ENCODE results near the gene SMIM38. TPM values are rescaled to one million over a fixed set of nuclear protein-coding genes. Genes with fewer than 3 reads are reported as not detected.

SMIM38 gene
- total RNA-seq, 1 experiment from 2014 or later: 0.09 TPM

DNA sequence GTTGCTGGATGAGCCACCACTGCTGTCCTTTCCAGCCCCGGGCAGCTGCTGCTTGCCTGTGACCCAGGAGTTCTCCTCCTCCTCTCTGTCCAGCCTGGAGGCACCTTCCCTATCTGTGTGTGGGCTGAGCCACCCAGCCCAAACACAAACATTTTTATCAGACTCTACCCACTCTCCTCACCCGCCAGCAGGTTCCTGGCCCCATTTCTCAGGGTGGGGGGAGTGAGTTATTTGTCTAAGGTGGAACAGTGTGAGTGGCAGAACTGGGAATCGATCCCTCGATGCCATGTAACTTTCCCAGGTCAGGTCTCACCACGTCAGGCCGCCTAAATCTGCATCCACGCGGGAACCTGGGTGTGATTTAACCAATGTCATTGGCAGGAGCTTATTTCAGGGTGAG lies 20.8 kb upstream of the SMIM38 start:
- Histone ChIP-seq H3K4me2 (ENCODE audit: insufficient read depth, insufficient read length, low read length) (no peak overlapping the region), H2BK5ac (ENCODE audit: insufficient read length, low read length) (no peak overlapping the region), H3K14ac (ENCODE audit: insufficient read depth, low read length) (no peak overlapping the region), H3K18ac (ENCODE audit: insufficient read length, low read depth, low read length) (no peak overlapping the region), H2AK5ac (ENCODE audit: insufficient read length, low read length) (no peak overlapping the region), H3K9ac (ENCODE audit: extremely low read depth, insufficient read length, low read length) (no peak overlapping the region), H4K8ac (replicated peaks; ENCODE audit: insufficient read length, low read depth, low read length) (no peak overlapping the region), H3K79me2 (ENCODE audit: insufficient read depth, low read length) (no peaks in the 10 kb centered on the region), H4K91ac (ENCODE audit: insufficient read length, low read depth, low read length) (no peak overlapping the region), H2BK20ac (ENCODE audit: low read depth, low read length, poor library complexity, severe bottlenecking) (no peak overlapping the region), H2BK12ac (ENCODE audit: insufficient read length, low read depth, low read length) (no peak overlapping the region), H4K20me1 (ENCODE audit: control insufficient read depth, insufficient read depth, insufficient read length) (no peaks in the 10 kb centered on the region), H2AFZ (ENCODE audit: low read length) (no peak overlapping the region), H3K27ac (ENCODE audit: insufficient read length, low read depth, low read length) (no peak overlapping the region), H3K56ac (ENCODE audit: insufficient read length, low read depth, low read length) (no peak overlapping the region), H2BK120ac (ENCODE audit: low read depth, low read length, poor library complexity, severe bottlenecking) (no peak overlapping the region), H4K5ac (ENCODE audit: insufficient read length, low read depth, low read length) (no peak overlapping the region), H3K23me2 (ENCODE audit: insufficient read length, low read depth, low read length, poor library complexity, severe bottlenecking) (no peaks in the 10 kb centered on the region), H3K27me3 (ENCODE audit: insufficient read depth, low read length) (no peaks in the 10 kb centered on the region), H2BK15ac (ENCODE audit: low read depth, low read length) (no peak overlapping the region), H3K79me1 (ENCODE audit: insufficient read depth, low read depth, low read length, poor library complexity, severe bottlenecking) (no peaks in the 10 kb centered on the region), H3K4me1 (ENCODE audit: insufficient read depth, low read length) (no peaks in the 10 kb centered on the region; the same call in 1 of the 2 replicates), H3K4ac (ENCODE audit: low read depth, low read length) (no peak overlapping the region), H3K23ac (ENCODE audit: insufficient read length, low read depth, low read length) (no peak overlapping the region), H3K9me3 (ENCODE audit: control insufficient read depth, low read depth, low read length) (peaks cover 10% of the 10 kb centered on the region), H3T11ph (ENCODE audit: low read length) (no peak overlapping the region)
- TF ChIP-seq CTCF (conservative IDR thresholded peaks at IDR 0.05): no peak
- DNase-seq: peak; percentile 17
- peaks cover 15 to 16% of the 10 kb centered on the region in 2 experiments for H3K9me3 Mint-ChIP-seq
- peak overlapping the region in 1 of 3 experiments; percentile 82; a peak in 2 of 7 replicates for H3K27ac Mint-ChIP-seq
- H3K4me3 Mint-ChIP-seq: no peak overlapping the region
- H3K36me3 Mint-ChIP-seq (ENCODE audit: insufficient read depth in 1 of 3, low read depth in 3 of 3): peaks cover 7 to 19% (median 10%) of the 10 kb centered on the region in 3 experiments; a peak in 5 of 7 replicates
- peaks cover 9 to 16% of the 10 kb centered on the region in 2 experiments for H3K4me1 Mint-ChIP-seq
- WGBS (ENCODE audit: extremely low coverage, insufficient read length, low lambda C conversion rate): no CpG with 5 or more reads among the region's 8 CpGs
- H3K27me3 Mint-ChIP-seq (ENCODE audit: low read depth): peaks cover 8% of the 10 kb centered on the region

All from H9 (cell line).